ENCODE measurements around the gene PLIN3. TPM values are rescaled to one million over a fixed set of nuclear protein-coding genes. Genes with fewer than 3 reads are reported as not detected.

Gene PLIN3
- polyA plus RNA-seq, 1 donor (not counting 4 experiments of a cell fraction or from before 2014, with no cell fraction given) = 70.7 TPM

DNA sequence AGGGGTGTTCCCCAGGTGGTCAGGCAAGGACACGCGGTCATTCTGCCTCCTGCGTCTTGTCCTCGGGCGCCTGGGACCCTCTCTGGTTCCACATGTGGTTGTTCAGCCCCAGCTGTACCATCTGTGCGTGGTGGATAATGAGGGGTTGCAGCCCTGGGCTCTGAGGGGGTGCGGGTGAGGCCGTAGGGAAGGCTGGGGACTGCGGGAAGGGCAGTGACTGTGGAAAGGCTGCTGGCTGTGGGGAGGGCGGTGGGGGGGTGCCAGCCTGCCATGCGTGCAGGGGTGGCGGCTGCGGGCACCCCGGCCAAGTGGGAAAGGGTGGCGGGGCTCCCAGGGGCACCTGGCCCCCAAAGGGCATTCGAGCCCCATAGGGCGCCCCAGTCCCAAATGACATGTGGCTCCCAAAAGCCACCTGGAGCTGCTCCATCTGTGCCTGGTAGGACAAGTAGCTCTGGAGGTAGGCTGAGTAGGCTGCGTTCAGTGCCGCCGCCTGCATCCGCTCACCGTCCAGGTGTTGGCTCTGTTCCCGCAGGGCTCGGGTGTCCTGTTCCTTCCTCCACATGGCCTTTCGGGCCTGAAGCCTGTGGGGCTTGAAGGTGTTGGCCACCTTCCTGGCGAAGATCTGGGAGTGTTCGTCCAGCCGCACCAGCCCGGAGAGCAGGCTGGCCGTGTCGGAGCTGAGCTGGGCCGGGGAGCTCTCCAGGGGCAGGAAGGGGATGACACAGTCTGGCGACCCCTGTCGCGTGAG, 51.1 kb downstream of the PLIN3 start:
- H3K27me3 ChIP-seq (ENCODE audit: control insufficient read depth, extremely low read depth, insufficient read depth, low read length) = no peaks in the 10 kb centered on the region
- DNase-seq (ENCODE audit: low read depth, low spot score) (no peak), FAIRE-seq (no peak)
- H4K20me1 ChIP-seq (ENCODE audit: control insufficient read depth, extremely low read depth, insufficient read depth, low read length) = no peaks in the 10 kb centered on the region
- H3K4me1 ChIP-seq (ENCODE audit: control insufficient read depth, extremely low read depth, insufficient read depth, low read length) = peaks cover 6% of the 10 kb centered on the region
- no peak overlapping the region for H2AFZ ChIP-seq (ENCODE audit: control insufficient read depth, low read length)
- no peaks in the 10 kb centered on the region for H3K9me3 ChIP-seq (ENCODE audit: control insufficient read depth, low read depth, low read length)
- H3K4me3 ChIP-seq (ENCODE audit: control insufficient read depth in 2 of 3, extremely low read depth in 1 of 3, insufficient read depth in 2 of 3, low read depth in 1 of 3, low read length in 3 of 3) = no peak overlapping the region
- no peaks in the 10 kb centered on the region for H3K9me1 ChIP-seq (ENCODE audit: control insufficient read depth, extremely low read depth, insufficient read depth, low read length)
- no peak overlapping the region for H3K27ac ChIP-seq (ENCODE audit: control insufficient read depth, insufficient read depth, low read length)
- H3K4me2 ChIP-seq (ENCODE audit: control insufficient read depth, extremely low read depth, insufficient read depth, low read depth, low read length) = no peak overlapping the region
- dilution Hi-C loops (cut with MboI; ENCODE audit: extremely low pct_ligation_motif_present, low sequenced_read_pairs) = no loop called here
- H3K79me2 ChIP-seq (ENCODE audit: control insufficient read depth, insufficient read depth, low read length) = peaks cover 19% of the 10 kb centered on the region
- no peak overlapping the region for H3K9ac ChIP-seq (ENCODE audit: control insufficient read depth, extremely low read depth, insufficient read depth, low read length)
- no peak for TF ChIP-seq EZH2 (IDR thresholded peaks at IDR 0.05; ENCODE audit: low read length)
- TF ChIP-seq, protein P1, sequence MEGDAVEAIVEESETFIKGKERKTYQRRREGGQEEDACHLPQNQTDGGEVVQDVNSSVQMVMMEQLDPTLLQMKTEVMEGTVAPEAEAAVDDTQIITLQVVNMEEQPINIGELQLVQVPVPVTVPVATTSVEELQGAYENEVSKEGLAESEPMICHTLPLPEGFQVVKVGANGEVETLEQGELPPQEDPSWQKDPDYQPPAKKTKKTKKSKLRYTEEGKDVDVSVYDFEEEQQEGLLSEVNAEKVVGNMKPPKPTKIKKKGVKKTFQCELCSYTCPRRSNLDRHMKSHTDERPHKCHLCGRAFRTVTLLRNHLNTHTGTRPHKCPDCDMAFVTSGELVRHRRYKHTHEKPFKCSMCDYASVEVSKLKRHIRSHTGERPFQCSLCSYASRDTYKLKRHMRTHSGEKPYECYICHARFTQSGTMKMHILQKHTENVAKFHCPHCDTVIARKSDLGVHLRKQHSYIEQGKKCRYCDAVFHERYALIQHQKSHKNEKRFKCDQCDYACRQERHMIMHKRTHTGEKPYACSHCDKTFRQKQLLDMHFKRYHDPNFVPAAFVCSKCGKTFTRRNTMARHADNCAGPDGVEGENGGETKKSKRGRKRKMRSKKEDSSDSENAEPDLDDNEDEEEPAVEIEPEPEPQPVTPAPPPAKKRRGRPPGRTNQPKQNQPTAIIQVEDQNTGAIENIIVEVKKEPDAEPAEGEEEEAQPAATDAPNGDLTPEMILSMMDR (optimal IDR thresholded peaks at IDR 0.05 in 1 of 3, IDR thresholded peaks at IDR 0.05 in 1 of 3, conservative IDR thresholded peaks at IDR 0.05 in 1 of 3; ENCODE audit: extremely low read depth in 1 of 3, insufficient read depth in 2 of 3, low read length in 3 of 3) = no peak
- H3K36me3 ChIP-seq (ENCODE audit: control insufficient read depth in 2 of 2, extremely low read depth in 1 of 2, insufficient read depth in 2 of 2, low read length in 2 of 2) = peaks cover 24 to 25% of the 10 kb centered on the region in 2 experiments

DNA sequence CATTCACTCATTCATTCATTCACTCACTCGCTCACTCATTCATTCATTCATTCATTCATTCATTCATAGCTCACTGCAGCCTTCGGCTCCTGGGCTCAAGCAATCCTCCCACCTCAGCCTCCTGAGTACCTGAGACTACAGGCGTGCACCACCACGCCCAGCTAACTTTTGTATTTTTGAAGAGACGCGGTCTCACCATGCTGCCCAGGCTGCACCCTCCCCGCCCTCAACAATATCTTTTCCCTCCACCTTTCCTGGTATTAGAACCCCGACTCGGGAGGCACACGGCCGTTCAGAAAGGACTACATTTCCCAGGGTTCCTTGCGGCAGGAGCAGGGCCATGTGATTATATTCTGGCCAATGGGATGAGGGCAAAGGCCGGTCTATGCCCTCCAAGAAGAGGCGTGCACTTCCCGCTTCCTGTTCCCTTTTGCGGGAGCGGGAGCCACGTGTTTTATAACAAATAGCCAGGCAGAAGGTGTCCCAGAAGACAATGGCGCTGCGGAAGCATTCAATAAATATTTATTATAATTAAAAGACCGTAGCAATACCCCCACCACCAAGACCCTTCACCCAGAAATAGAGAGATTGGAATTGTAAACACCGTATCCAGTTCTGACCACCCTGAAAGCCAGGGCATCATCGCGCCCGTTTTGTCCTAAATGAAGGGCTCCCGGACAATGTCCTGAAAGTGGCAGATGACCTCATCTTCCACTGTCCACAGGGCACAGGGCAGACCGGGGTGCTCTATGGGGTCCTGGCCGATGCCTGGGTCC, 51.9 kb downstream of the PLIN3 start:
- dilution Hi-C loops (cut with MboI; ENCODE audit: extremely low pct_ligation_motif_present, low sequenced_read_pairs) = no loop called here
- Histone ChIP-seq H3K27ac (ENCODE audit: control insufficient read depth, insufficient read depth, low read length) (no peak overlapping the region), H3K79me2 (ENCODE audit: control insufficient read depth, insufficient read depth, low read length) (peaks cover 15% of the 10 kb centered on the region), H3K9me3 (ENCODE audit: control insufficient read depth, low read depth, low read length) (no peaks in the 10 kb centered on the region), H3K9me1 (ENCODE audit: control insufficient read depth, extremely low read depth, insufficient read depth, low read length) (no peaks in the 10 kb centered on the region), H3K36me3 (ENCODE audit: control insufficient read depth in 2 of 2, extremely low read depth in 1 of 2, insufficient read depth in 2 of 2, low read length in 2 of 2) (peaks cover 23 to 24% of the 10 kb centered on the region in 2 experiments), H3K4me1 (ENCODE audit: control insufficient read depth, extremely low read depth, insufficient read depth, low read length) (peaks cover 6% of the 10 kb centered on the region), H3K9ac (ENCODE audit: control insufficient read depth, extremely low read depth, insufficient read depth, low read length) (no peak overlapping the region), H3K4me3 (ENCODE audit: control insufficient read depth in 2 of 3, extremely low read depth in 1 of 3, insufficient read depth in 2 of 3, low read depth in 1 of 3, low read length in 3 of 3) (no peak overlapping the region), H3K4me2 (ENCODE audit: control insufficient read depth, extremely low read depth, insufficient read depth, low read depth, low read length) (no peak overlapping the region), H4K20me1 (ENCODE audit: control insufficient read depth, extremely low read depth, insufficient read depth, low read length) (no peaks in the 10 kb centered on the region), H3K27me3 (ENCODE audit: control insufficient read depth, extremely low read depth, insufficient read depth, low read length) (no peaks in the 10 kb centered on the region), H2AFZ (ENCODE audit: control insufficient read depth, low read length) (no peak overlapping the region)
- TF ChIP-seq, protein P1 (optimal IDR thresholded peaks at IDR 0.05 in 1 of 3, IDR thresholded peaks at IDR 0.05 in 1 of 3, conservative IDR thresholded peaks at IDR 0.05 in 1 of 3; ENCODE audit: extremely low read depth in 1 of 3, insufficient read depth in 2 of 3, low read length in 3 of 3) = no peak
- TF ChIP-seq EZH2 (IDR thresholded peaks at IDR 0.05; ENCODE audit: low read length) = no peak
- FAIRE-seq = no peak
- no peak for DNase-seq (ENCODE audit: low read depth, low spot score)

Measured in keratinocyte (primary cell).